Fibroblast of lung (primary cell): Measurements from ENCODE around the gene OR2Z1.
"Not testable (repeated sequence)": the region's sequence is repeated elsewhere in the genome, so short reads cannot be mapped to it uniquely, and the experiment has no call there.

ENCODE experiments used
- EZH2 ChIP-seq: IDR thresholded peaks from 2 replicates; pipeline ENCODE4 v1.5.1; 2012; ENCODE audit warnings: low read length, control low read depth, mild to moderate bottlenecking; ENCODE audit errors: missing control alignments
- TF ChIP-seq, protein P1 (sequence below), 2 donors: IDR thresholded peaks in 1 of 2; conservative IDR thresholded peaks in 1 of 2; 1 replicate in 1 of 2; 2 replicates in 1 of 2; pipeline ENCODE4 v1.5.1; 2011 to 2012; ENCODE audit warnings: low read length in 2 of 2, control low read depth in 1 of 2, inconsistent platforms in 1 of 2, low read depth in 1 of 2, mild to moderate bottlenecking in 1 of 2

DNA sequence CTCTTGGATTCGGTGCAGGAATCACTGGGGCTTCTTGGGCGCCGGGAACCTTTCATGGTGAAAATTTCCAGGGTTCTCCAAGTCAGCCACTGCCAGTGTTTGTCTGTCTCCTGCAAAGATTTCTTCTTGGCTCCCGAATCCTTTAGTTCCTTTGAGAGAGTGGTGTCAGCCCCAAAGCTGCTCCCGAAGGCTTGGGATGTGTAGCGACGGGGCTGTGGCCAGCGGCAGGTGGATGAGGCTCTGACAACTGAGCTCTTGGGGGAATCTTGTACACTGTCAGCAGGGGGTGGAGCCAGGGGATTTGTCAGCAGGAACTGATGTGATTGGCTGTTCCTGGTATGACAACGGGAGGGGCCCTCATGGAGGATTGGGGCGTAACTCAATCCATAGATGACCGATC is 45.8 kb downstream of the OR2Z1 start:
- not testable (repeated sequence) for TF ChIP-seq EZH2
- TF ChIP-seq, protein P1, sequence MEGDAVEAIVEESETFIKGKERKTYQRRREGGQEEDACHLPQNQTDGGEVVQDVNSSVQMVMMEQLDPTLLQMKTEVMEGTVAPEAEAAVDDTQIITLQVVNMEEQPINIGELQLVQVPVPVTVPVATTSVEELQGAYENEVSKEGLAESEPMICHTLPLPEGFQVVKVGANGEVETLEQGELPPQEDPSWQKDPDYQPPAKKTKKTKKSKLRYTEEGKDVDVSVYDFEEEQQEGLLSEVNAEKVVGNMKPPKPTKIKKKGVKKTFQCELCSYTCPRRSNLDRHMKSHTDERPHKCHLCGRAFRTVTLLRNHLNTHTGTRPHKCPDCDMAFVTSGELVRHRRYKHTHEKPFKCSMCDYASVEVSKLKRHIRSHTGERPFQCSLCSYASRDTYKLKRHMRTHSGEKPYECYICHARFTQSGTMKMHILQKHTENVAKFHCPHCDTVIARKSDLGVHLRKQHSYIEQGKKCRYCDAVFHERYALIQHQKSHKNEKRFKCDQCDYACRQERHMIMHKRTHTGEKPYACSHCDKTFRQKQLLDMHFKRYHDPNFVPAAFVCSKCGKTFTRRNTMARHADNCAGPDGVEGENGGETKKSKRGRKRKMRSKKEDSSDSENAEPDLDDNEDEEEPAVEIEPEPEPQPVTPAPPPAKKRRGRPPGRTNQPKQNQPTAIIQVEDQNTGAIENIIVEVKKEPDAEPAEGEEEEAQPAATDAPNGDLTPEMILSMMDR (conservative IDR thresholded peaks at IDR 0.05 in 1 of 2, IDR thresholded peaks at IDR 0.05 in 1 of 2; ENCODE audit: low read depth in 1 of 2, low read length in 2 of 2), result not testable (repeated sequence)
